ENCODE results near the gene BPIFB4. TPM values are rescaled to one million over a fixed set of nuclear protein-coding genes. Genes with fewer than 3 reads are reported as not detected.

BPIFB4 gene
- total RNA-seq, 1 experiment from 2014 or later, result not detected

GRCh38 chr20:33054381-33054780 lies 25.1 kb upstream of the BPIFB4 start:
- Mint-ChIP-seq H3K27ac (ENCODE audit: unreplicated experiment) (no peak overlapping the region), H3K27me3 (ENCODE audit: unreplicated experiment) (peaks cover 89% of the 10 kb centered on the region), H3K9me3 (ENCODE audit: low read depth, unreplicated experiment) (no peaks in the 10 kb centered on the region), H3K4me3 (ENCODE audit: low read depth, unreplicated experiment) (no peak overlapping the region), H3K36me3 (ENCODE audit: insufficient read depth, unreplicated experiment) (peaks cover 5% of the 10 kb centered on the region), H3K4me1 (ENCODE audit: low read depth, unreplicated experiment) (no peaks in the 10 kb centered on the region)
- no peak for TF ChIP-seq CTCF (IDR thresholded peaks at IDR 0.05; ENCODE audit: unreplicated experiment)
- no TSS peak for BruUV-seq (replicated peaks)
- intact Hi-C loops (cut with micrococcal nuclease; ENCODE audit: unreplicated experiment), result no loop called here
- no peak for DNase-seq
- CTCF ChIA-PET, result interaction anchor here (1.8 kb wide), 1 partner anchor 12 kb away, joined by 3 read pairs; no protein-coding TSS in a partner anchor

GRCh38 chr20:33054791-33055190 lies 24.7 kb upstream of the BPIFB4 start:
- Mint-ChIP-seq H3K4me3 (ENCODE audit: low read depth, unreplicated experiment) (no peak overlapping the region), H3K27me3 (ENCODE audit: unreplicated experiment) (peaks cover 89% of the 10 kb centered on the region), H3K36me3 (ENCODE audit: insufficient read depth, unreplicated experiment) (peaks cover 5% of the 10 kb centered on the region), H3K27ac (ENCODE audit: unreplicated experiment) (no peak overlapping the region), H3K4me1 (ENCODE audit: low read depth, unreplicated experiment) (no peaks in the 10 kb centered on the region), H3K9me3 (ENCODE audit: low read depth, unreplicated experiment) (no peaks in the 10 kb centered on the region)
- TF ChIP-seq CTCF (IDR thresholded peaks at IDR 0.05; ENCODE audit: unreplicated experiment), result no peak
- no peak for DNase-seq
- intact Hi-C loops (cut with micrococcal nuclease; ENCODE audit: unreplicated experiment), result no loop called here
- CTCF ChIA-PET, result interaction anchor here (1.8 kb wide), 1 partner anchor 12 kb away, joined by 3 read pairs; no protein-coding TSS in a partner anchor
- BruUV-seq (replicated peaks), result no TSS peak

GRCh38 chr20:33059136-33059535 lies 20.3 kb upstream of the BPIFB4 start:
- Mint-ChIP-seq H3K36me3 (ENCODE audit: insufficient read depth, unreplicated experiment) (peaks cover 4% of the 10 kb centered on the region), H3K27me3 (ENCODE audit: unreplicated experiment) (peaks cover 92% of the 10 kb centered on the region), H3K4me1 (ENCODE audit: low read depth, unreplicated experiment) (no peaks in the 10 kb centered on the region), H3K4me3 (ENCODE audit: low read depth, unreplicated experiment) (no peak overlapping the region), H3K27ac (ENCODE audit: unreplicated experiment) (no peak overlapping the region), H3K9me3 (ENCODE audit: low read depth, unreplicated experiment) (no peaks in the 10 kb centered on the region)
- intact Hi-C loops (cut with micrococcal nuclease; ENCODE audit: unreplicated experiment), result no loop called here
- no peak for DNase-seq
- no peak for TF ChIP-seq CTCF (IDR thresholded peaks at IDR 0.05; ENCODE audit: unreplicated experiment)
- CTCF ChIA-PET, result no interaction called here
- BruUV-seq (replicated peaks), result no TSS peak

- no peak for TF ChIP-seq CTCF (IDR thresholded peaks at IDR 0.05; ENCODE audit: unreplicated experiment)
- DNase-seq, result no peak
- Mint-ChIP-seq H3K9me3 (ENCODE audit: low read depth, unreplicated experiment) (no peaks in the 10 kb centered on the region), H3K4me1 (ENCODE audit: low read depth, unreplicated experiment) (no peaks in the 10 kb centered on the region), H3K4me3 (ENCODE audit: low read depth, unreplicated experiment) (no peak overlapping the region), H3K27ac (ENCODE audit: unreplicated experiment) (no peak overlapping the region), H3K27me3 (ENCODE audit: unreplicated experiment) (peaks cover 91% of the 10 kb centered on the region), H3K36me3 (ENCODE audit: insufficient read depth, unreplicated experiment) (no peaks in the 10 kb centered on the region)
- BruUV-seq (replicated peaks), result no TSS peak
- CTCF ChIA-PET, result no interaction called here
- intact Hi-C loops (cut with micrococcal nuclease; ENCODE audit: unreplicated experiment), result no loop called here
Measured at GRCh38 chr20:33059741-33060390, 19.6 kb upstream of the BPIFB4 start.

All from Calu3 (cell line).